ENCODE measurements around the gene EBLN1. TPM values are rescaled to one million over a fixed set of nuclear protein-coding genes. Genes with fewer than 3 reads are reported as not detected.

Gene EBLN1
- total and polyA plus RNA-seq, 2 of the 13 experiments (the other 11 are each of a cell fraction or from before 2014, with no cell fraction given) = not detected

GRCh38 chr10:22265839-22266537 is 48.2 kb upstream of the EBLN1 start:
- no TSS peak for BruUV-seq (replicated peaks)
- Histone ChIP-seq H3K4me2 (ENCODE audit: low read depth, low read length) (no peak overlapping the region), H3K27me3 (ENCODE audit: control insufficient read depth in 1 of 2, insufficient read depth in 2 of 2, low read length in 2 of 2) (peaks cover 2 to 22% of the 10 kb centered on the region in 2 experiments; a peak in 3 of 5 replicates), H3K79me2 (ENCODE audit: insufficient read depth, low read length) (no peaks in the 10 kb centered on the region), H3K4me1 (ENCODE audit: insufficient read depth, low read length) (no peaks in the 10 kb centered on the region), H3K4me3 (replicated peaks in 1 of 3; ENCODE audit: insufficient read depth in 1 of 3, low read depth in 2 of 3, low read length in 3 of 3) (no peak overlapping the region), H3K9me3 (ENCODE audit: low read length) (no peaks in the 10 kb centered on the region), H3K36me3 (replicated peaks in 1 of 2; ENCODE audit: control insufficient read depth in 1 of 2, insufficient read depth in 2 of 2, low read length in 2 of 2) (no peaks in the 10 kb centered on the region), H2AFZ (ENCODE audit: low read length) (no peak overlapping the region), H4K20me1 (ENCODE audit: insufficient read depth, low read length) (no peaks in the 10 kb centered on the region), H3K9ac (ENCODE audit: insufficient read depth, low read depth, low read length) (no peak overlapping the region), H3K27ac (ENCODE audit: extremely low read length, insufficient read depth, low read length) (no peak overlapping the region)
- no peak for FAIRE-seq
- TF ChIP-seq, protein P1, sequence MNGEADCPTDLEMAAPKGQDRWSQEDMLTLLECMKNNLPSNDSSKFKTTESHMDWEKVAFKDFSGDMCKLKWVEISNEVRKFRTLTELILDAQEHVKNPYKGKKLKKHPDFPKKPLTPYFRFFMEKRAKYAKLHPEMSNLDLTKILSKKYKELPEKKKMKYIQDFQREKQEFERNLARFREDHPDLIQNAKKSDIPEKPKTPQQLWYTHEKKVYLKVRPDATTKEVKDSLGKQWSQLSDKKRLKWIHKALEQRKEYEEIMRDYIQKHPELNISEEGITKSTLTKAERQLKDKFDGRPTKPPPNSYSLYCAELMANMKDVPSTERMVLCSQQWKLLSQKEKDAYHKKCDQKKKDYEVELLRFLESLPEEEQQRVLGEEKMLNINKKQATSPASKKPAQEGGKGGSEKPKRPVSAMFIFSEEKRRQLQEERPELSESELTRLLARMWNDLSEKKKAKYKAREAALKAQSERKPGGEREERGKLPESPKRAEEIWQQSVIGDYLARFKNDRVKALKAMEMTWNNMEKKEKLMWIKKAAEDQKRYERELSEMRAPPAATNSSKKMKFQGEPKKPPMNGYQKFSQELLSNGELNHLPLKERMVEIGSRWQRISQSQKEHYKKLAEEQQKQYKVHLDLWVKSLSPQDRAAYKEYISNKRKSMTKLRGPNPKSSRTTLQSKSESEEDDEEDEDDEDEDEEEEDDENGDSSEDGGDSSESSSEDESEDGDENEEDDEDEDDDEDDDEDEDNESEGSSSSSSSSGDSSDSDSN (CRISPR knock-in tag; IDR thresholded peaks at IDR 0.05) = no peak
- TF ChIP-seq RBFOX2 (IDR thresholded peaks at IDR 0.05; ENCODE audit: low read depth, low read length) (no peak), ZNF761 (CRISPR knock-in tag; conservative IDR thresholded peaks at IDR 0.05) (no peak), ZSCAN21 (CRISPR knock-in tag; IDR thresholded peaks at IDR 0.05; ENCODE audit: borderline replicate concordance) (no peak), ZNF775 (CRISPR knock-in tag; IDR thresholded peaks at IDR 0.05; ENCODE audit: borderline replicate concordance) (no peak)
- ChIA-PET POLR2A (no interaction called here), CTCF (ENCODE audit: low intra/inter-chr PET ratio, low total read pairs) (no interaction called here)
- no peak for DNase-seq (ENCODE audit: low spot score)
- in situ Hi-C loops (cut with HindIII; ENCODE audit: extremely low pct_ligation_motif_present, low pct_unique_long_range_greater_than_20kb) = no loop called here
- no peak for ATAC-seq
- intact Hi-C loops (cut with micrococcal nuclease; ENCODE audit: unreplicated experiment) = no loop called here
- 8% methylated on average over 4 of the region's 4 CpGs for WGBS (ENCODE audit: low lambda C conversion rate)

- DNase-seq (ENCODE audit: low spot score) (no peak), ATAC-seq (no peak), FAIRE-seq (no peak)
- intact Hi-C loops (cut with micrococcal nuclease; ENCODE audit: unreplicated experiment) (no loop called here), in situ Hi-C loops (cut with HindIII; ENCODE audit: extremely low pct_ligation_motif_present, low pct_unique_long_range_greater_than_20kb) (no loop called here)
- no peaks in the 10 kb centered on the region for H3K4me1 ChIP-seq (ENCODE audit: insufficient read depth, low read length)
- no peak overlapping the region for H3K4me2 ChIP-seq (ENCODE audit: low read depth, low read length)
- WGBS (ENCODE audit: low lambda C conversion rate) = 60% methylated on average over 2 of the region's 2 CpGs
- no peaks in the 10 kb centered on the region for H4K20me1 ChIP-seq (ENCODE audit: insufficient read depth, low read length)
- H3K27me3 ChIP-seq (ENCODE audit: control insufficient read depth in 1 of 2, insufficient read depth in 2 of 2, low read length in 2 of 2) = peaks cover 2 to 15% of the 10 kb centered on the region in 2 experiments; a peak in 3 of 5 replicates
- no peaks in the 10 kb centered on the region for H3K9me3 ChIP-seq (ENCODE audit: low read length)
- no peaks in the 10 kb centered on the region for H3K36me3 ChIP-seq (replicated peaks in 1 of 2; ENCODE audit: control insufficient read depth in 1 of 2, insufficient read depth in 2 of 2, low read length in 2 of 2)
- no peak overlapping the region for H3K27ac ChIP-seq (ENCODE audit: extremely low read length, insufficient read depth, low read length)
- TF ChIP-seq ZNF362 (CRISPR knock-in tag; IDR thresholded peaks at IDR 0.05; ENCODE audit: borderline replicate concordance) (no peak), SMARCE1 (IDR thresholded peaks at IDR 0.05; ENCODE audit: borderline replicate concordance) (no peak), ZNF619 (CRISPR knock-in tag; IDR thresholded peaks at IDR 0.05) (no peak)
- TF ChIP-seq, protein P2, sequence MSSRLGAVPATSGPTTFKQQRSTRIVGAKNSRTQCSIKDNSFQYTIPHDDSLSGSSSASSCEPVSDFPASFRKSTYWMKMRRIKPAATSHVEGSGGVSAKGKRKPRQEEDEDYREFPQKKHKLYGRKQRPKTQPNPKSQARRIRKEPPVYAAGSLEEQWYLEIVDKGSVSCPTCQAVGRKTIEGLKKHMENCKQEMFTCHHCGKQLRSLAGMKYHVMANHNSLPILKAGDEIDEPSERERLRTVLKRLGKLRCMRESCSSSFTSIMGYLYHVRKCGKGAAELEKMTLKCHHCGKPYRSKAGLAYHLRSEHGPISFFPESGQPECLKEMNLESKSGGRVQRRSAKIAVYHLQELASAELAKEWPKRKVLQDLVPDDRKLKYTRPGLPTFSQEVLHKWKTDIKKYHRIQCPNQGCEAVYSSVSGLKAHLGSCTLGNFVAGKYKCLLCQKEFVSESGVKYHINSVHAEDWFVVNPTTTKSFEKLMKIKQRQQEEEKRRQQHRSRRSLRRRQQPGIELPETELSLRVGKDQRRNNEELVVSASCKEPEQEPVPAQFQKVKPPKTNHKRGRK (CRISPR knock-in tag; IDR thresholded peaks at IDR 0.05) = no peak
- TF ChIP-seq, protein P3, sequence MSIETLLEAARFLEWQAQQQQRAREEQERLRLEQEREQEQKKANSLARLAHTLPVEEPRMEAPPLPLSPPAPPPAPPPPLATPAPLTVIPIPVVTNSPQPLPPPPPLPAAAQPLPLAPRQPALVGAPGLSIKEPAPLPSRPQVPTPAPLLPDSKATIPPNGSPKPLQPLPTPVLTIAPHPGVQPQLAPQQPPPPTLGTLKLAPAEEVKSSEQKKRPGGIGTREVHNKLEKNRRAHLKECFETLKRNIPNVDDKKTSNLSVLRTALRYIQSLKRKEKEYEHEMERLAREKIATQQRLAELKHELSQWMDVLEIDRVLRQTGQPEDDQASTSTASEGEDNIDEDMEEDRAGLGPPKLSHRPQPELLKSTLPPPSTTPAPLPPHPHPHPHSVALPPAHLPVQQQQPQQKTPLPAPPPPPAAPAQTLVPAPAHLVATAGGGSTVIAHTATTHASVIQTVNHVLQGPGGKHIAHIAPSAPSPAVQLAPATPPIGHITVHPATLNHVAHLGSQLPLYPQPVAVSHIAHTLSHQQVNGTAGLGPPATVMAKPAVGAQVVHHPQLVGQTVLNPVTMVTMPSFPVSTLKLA (IDR thresholded peaks at IDR 0.05) = no peak
- no TSS peak for BruUV-seq (replicated peaks)
- CTCF ChIA-PET (ENCODE audit: low intra/inter-chr PET ratio, low total read pairs) = no interaction called here
- POLR2A ChIA-PET = no interaction called here
- no peak overlapping the region for H3K9ac ChIP-seq (ENCODE audit: insufficient read depth, low read depth, low read length)
- H2AFZ ChIP-seq (ENCODE audit: low read length) = no peak overlapping the region
- H3K4me3 ChIP-seq (replicated peaks in 1 of 3; ENCODE audit: insufficient read depth in 1 of 3, low read depth in 2 of 3, low read length in 3 of 3) = no peak overlapping the region
- H3K79me2 ChIP-seq (ENCODE audit: insufficient read depth, low read length) = no peaks in the 10 kb centered on the region
These were observed 45.3 kb upstream of the EBLN1 start for GRCh38 chr10:22263106-22263505.
